ENCODE results near the gene OR7G3. TPM values are rescaled to one million over a fixed set of nuclear protein-coding genes. Genes with fewer than 3 reads are reported as not detected.

OR7G3 gene
- total RNA-seq, 1 experiment from 2014 or later: not detected

Other genes with a start within 250 kb of the OR7G3 start
- gene MUC16, start 116.5 kb downstream of the OR7G3 start, total RNA-seq (2014; rRNA removed; shearing (Covaris generic)): not detected in 2 replicates
- gene OR1M1, start 39.9 kb downstream of the OR7G3 start, total RNA-seq (2014; rRNA removed; shearing (Covaris generic)): not detected in 2 replicates
- not detected in 2 replicates for gene OR7G2, start 19.5 kb downstream of the OR7G3 start, total RNA-seq (2014; rRNA removed; shearing (Covaris generic))
- gene OR7G1, start 11.2 kb downstream of the OR7G3 start, total RNA-seq (2014; rRNA removed; shearing (Covaris generic)): not detected in 2 replicates
- gene ZNF317, start 13.4 kb upstream of the OR7G3 start, total RNA-seq (2014; rRNA removed; shearing (Covaris generic)): 19.9 and 26.0 TPM in 2 replicates
- not detected in 2 replicates for gene OR7D2, start 52.0 kb upstream of the OR7G3 start, total RNA-seq (2014; rRNA removed; shearing (Covaris generic))
- gene OR7D4, start 92.6 kb upstream of the OR7G3 start, total RNA-seq (2014; rRNA removed; shearing (Covaris generic)): not detected in 2 replicates
- gene OR7E24, start 124.0 kb upstream of the OR7G3 start, total RNA-seq (2014; rRNA removed; shearing (Covaris generic)): not detected in 2 replicates
- gene ZNF699, start 182.9 kb upstream of the OR7G3 start, total RNA-seq (2014; rRNA removed; shearing (Covaris generic)): 3.6 and 4.7 TPM in 2 replicates
- gene ZNF559, start 197.2 kb upstream of the OR7G3 start, total RNA-seq (2014; rRNA removed; shearing (Covaris generic)): 6.1 and 15.1 TPM in 2 replicates
- gene ZNF177, start 236.1 kb upstream of the OR7G3 start, total RNA-seq (2014; rRNA removed; shearing (Covaris generic)): 1.00 and 1.4 TPM in 2 replicates